Epithelial cell of proximal tubule (primary cell): Measurements from ENCODE around the gene TEAD2. TPM values are rescaled to one million over a fixed set of nuclear protein-coding genes. Genes with fewer than 3 reads are reported as not detected.

Experiments used
- DNase-seq: peaks from one replicate; pipeline ENCODE4 v3.0.0-alpha.2; 2011; ENCODE audit warnings: low read depth
- H3K4me3 ChIP-seq: 2 replicates; pipeline ENCODE4 v1.5.1; 2011; ENCODE audit warnings: low read depth, mild to moderate bottlenecking, low read length
- total RNA-seq: library from RNA; depleted of rRNA; stranded (reverse); fragments of >200 nt; gene quantifications from 2 replicates; pipeline ENCODE4 v1.2.3, GENCODE V29; 2015
- TF ChIP-seq, protein P1 (sequence below): conservative IDR thresholded peaks from 2 replicates; pipeline ENCODE4 v1.5.1; 2012; ENCODE audit warnings: low read depth, mild to moderate bottlenecking, low read length

TEAD2 gene
- total RNA-seq, 1 donor from 2014 or later, result 89.5 TPM

DNA sequence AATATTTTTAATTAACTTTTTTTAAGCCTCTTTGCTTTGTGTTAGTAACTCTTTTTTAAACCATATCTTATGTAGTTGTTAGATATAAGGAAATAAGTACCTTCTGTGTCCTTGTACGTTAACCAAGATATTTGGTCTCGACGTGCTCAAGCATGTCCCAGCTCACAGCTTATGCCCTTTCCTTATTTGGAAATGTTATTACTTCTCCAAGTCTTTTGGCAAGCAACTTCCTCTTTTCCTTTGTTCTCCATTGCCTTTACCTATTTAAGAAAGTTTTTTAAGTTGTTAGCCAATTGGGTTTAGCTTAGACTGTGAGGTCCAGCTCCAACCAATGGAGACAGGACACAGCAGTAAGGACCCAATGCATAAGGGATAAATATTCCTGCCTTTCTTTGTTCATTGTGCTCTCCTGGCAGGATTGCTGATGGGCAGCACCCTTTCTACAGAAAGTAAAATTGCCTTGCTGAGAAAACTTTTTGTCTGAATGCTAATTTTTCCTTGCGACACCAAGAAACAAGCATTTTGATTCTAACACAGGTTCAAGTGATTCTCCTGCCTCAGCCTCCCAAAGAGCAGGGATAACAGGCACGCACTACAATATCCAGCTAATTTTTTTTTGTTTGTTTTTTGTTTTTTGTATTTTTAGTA is 6.6 kb upstream of the TEAD2 start:
- H3K4me3 ChIP-seq, result no peak overlapping the region
- TF ChIP-seq, protein P1, sequence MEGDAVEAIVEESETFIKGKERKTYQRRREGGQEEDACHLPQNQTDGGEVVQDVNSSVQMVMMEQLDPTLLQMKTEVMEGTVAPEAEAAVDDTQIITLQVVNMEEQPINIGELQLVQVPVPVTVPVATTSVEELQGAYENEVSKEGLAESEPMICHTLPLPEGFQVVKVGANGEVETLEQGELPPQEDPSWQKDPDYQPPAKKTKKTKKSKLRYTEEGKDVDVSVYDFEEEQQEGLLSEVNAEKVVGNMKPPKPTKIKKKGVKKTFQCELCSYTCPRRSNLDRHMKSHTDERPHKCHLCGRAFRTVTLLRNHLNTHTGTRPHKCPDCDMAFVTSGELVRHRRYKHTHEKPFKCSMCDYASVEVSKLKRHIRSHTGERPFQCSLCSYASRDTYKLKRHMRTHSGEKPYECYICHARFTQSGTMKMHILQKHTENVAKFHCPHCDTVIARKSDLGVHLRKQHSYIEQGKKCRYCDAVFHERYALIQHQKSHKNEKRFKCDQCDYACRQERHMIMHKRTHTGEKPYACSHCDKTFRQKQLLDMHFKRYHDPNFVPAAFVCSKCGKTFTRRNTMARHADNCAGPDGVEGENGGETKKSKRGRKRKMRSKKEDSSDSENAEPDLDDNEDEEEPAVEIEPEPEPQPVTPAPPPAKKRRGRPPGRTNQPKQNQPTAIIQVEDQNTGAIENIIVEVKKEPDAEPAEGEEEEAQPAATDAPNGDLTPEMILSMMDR, result no peak
- no peak for DNase-seq

DNA sequence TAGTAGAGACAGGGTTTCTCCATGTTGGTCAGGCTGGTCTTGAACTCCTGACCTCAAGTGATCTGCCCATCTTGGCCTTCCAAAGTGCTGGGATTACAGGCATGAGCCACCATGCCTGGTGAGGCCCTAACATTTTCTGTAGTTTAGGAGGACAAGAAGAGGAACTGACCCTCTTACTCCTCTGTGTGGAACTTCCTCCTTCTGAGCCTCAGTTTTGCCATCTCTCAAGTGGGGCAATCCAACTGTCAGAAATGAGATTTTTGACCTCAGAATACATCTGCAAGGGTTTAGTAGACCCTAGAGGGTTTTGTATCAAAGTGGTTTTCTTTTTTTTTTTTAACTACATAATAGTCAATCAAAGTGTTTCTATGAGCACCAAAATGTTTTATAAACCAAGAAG is 3.9 kb upstream of the TEAD2 start:
- TF ChIP-seq, protein P1, result no peak
- no peak for DNase-seq
- no peak overlapping the region for H3K4me3 ChIP-seq

DNA sequence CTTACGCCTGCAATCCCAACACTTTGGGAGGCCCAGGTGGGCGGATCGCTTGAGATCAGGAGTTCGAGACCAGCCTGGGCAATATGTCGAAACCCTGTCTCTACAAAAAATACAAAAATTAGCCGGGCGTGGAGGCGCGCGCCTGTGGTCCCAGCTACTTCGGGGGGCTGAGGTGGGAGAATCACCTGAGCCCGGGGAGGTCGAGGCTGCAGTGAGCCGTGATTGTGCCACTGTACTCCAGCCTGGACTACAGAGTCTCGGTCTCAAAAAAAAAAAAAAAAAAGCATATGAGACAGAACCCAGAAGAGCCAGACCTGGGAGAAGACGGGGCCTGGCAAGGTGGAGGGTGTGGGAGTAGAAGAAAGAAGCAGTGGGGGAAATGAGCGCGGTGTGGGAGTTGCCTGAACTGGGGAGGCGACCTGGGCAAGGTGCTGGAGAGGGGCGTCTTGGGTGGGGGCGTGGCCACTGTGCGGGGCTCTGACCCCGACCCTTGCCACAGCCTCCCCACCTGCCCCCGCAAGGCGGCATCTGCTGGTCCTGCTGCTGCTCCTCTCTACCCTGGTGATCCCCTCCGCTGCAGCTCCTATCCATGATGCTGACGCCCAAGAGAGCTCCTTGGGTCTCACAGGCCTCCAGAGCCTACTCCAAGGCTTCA is 2.0 kb upstream of the TEAD2 start:
- TF ChIP-seq, protein P1, result no peak
- no peak for DNase-seq
- H3K4me3 ChIP-seq, result peak overlapping the region; percentile 33

DNA sequence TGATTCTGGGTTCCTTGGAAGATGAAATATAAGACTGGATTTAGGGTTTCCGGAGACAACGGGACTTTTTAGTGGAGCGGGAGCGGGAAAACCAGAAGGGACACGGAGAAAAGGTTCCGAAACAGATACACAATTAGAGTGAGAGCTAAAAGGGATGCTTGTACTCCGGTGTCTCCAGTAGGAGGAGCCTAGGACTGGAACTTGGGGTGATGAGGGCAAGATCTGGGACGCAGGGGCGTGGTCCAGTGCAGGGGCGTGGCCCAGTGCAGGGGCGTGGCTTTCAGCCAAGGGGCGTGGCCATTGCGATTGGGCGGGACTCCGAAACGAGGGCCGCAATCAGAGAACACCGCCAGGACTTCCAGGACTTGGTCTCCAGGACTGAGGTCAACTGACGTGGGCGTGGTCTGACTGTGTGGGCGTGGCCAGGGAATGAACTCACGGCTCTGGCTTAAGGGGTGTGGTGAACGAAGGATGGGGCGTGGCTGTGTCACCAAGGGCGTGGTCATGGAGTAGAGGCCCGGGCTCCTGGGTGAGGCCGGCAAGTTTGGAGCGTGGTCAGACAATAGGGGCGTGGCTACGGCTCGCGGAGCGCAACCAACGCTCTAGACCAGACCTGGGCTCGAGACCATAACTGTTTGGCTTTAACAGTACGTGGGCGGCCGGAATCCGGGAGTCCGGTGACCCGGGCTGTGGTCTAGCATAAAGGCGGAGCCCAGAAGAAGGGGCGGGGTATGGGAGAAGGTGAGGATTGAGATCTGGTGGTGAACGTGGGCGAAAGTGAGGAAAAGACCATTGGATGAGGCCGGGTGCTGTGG is 1.3 kb upstream of the TEAD2 start, which contains the start of gene DKKL1:
Gene DKKL1 (plus strand): TSS at position 610 of the 815 bp plus-strand sequence. CDS start 122 bp downstream, at position 732.
- TF ChIP-seq, protein P1, result no peak

DNA sequence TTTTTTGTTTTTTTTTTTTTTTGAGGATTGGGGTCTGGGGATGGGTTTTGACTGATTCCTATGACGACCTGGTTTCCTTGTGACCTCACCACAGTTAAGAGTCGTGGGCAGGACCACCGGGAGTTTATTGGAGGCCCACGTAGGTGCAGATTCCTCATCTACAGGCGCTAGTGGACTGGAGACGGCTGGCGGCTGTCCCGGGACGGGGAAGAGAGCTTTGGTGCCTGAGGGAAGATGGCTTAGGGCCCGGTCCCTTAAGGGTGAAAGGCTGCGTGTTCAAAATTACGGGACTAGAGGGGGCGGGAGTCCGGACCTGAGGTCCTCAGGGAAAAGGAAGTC is 682 bp upstream of the TEAD2 start:
- TF ChIP-seq, protein P1, result no peak
- H3K4me3 ChIP-seq, result peak overlapping the region; percentile 76
- DNase-seq, result no peak

More for the DNA sequence above, 1.3 kb upstream of the TEAD2 start, which contains the start of gene DKKL1:
- DNase-seq, result peak; percentile 66
- H3K4me3 ChIP-seq, result peak within 1 kb of the TSS; percentile 76

DNA sequence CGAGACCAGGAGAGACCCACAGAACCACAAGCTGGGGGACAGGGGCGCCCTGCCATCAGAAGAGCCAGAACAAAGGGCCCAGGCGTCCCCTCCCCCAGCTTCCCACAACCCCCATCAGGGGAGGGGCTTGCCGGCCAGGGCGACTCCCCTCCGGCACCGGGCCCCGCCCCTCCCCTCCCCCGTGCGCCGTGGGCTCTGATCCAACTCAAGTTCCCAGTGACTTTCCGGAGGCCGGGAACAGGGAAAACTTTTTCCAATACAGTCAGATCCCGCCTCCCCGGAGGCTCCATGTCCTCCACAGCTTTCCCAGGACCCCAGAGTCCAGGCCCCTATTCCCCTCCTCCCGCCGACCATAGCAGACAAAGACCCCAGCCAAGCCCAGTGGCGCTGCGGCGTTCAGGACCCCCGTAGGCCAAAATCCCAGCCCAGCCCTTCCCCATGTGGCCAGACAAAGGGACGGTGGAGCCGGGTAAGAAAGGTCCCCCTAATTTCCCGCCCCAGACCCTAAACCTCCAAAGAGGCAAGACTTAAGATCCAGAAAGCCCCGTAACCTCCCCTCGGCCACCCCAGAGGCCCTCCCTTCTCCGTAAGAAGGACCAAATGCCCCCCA is 673 bp downstream of the TEAD2 start:
- H3K4me3 ChIP-seq, result peak overlapping the region; percentile 76
- no peak for DNase-seq
- TF ChIP-seq, protein P1, result no peak
